KMS-11 (cell line): ENCODE results near the gene PCDHA2.
"Not testable (repeated sequence)": the region's sequence is repeated elsewhere in the genome, so short reads cannot be mapped to it uniquely, and the experiment has no call there.

Experiments
- H2AFZ ChIP-seq: fragments of 200-600 bp; sonication (generic); 2 replicates; pipeline ENCODE4 v1.6.1; 2016; ENCODE audit warnings: antibody characterized with exemption, mixed run types, low read depth
- H3K27ac ChIP-seq: fragments of 200-600 bp; sonication (generic); 2 replicates; pipeline ENCODE4 v1.6.1; 2016; ENCODE audit warnings: mild to moderate bottlenecking, mixed run types
- H3K27me3 ChIP-seq: fragments of 200-600 bp; sonication (generic); 2 replicates; pipeline ENCODE4 v1.6.1; 2017; ENCODE audit warnings: mild to moderate bottlenecking, low read depth, mixed run types, moderate library complexity; ENCODE audit not compliant: insufficient read depth
- H3K36me3 ChIP-seq: fragments of 200-600 bp; sonication (generic); 2 replicates; pipeline ENCODE4 v1.6.1; 2017; ENCODE audit warnings: mild to moderate bottlenecking, mixed run types; ENCODE audit not compliant: insufficient read depth
- H3K4me1 ChIP-seq: fragments of 200-600 bp; sonication (generic); 2 replicates; pipeline ENCODE4 v1.6.1; 2016; ENCODE audit warnings: mild to moderate bottlenecking, low read depth, mixed run types; ENCODE audit not compliant: poor library complexity, severe bottlenecking
- H3K4me2 ChIP-seq: fragments of 200-600 bp; sonication (generic); 2 replicates; pipeline ENCODE4 v1.7.0; 2016; ENCODE audit warnings: mild to moderate bottlenecking, mixed run types
- H3K4me3 ChIP-seq: fragments of 200-600 bp; sonication (generic); IDR thresholded peaks from 2 replicates; pipeline ENCODE4 v1.6.1; 2017; ENCODE audit warnings: low read depth, low read length, mixed read lengths; ENCODE audit not compliant: insufficient read depth
- H3K79me2 ChIP-seq: fragments of 200-600 bp; sonication (generic); 2 replicates; pipeline ENCODE4 v1.6.1; 2016; ENCODE audit warnings: low read depth, mixed run types; ENCODE audit not compliant: insufficient read depth
- H3K9ac ChIP-seq: fragments of 200-600 bp; sonication (generic); 2 replicates; pipeline ENCODE4 v1.6.1; 2016; ENCODE audit warnings: mild to moderate bottlenecking, mixed run types
- H4K20me1 ChIP-seq: fragments of 200-600 bp; sonication (generic); 2 replicates; pipeline ENCODE4 v1.6.1; 2016; ENCODE audit warnings: mild to moderate bottlenecking, mixed run types; ENCODE audit not compliant: insufficient read depth
- TF ChIP-seq, protein P1 (sequence below): fragments of 200-600 bp; sonication (generic); conservative IDR thresholded peaks from 2 replicates; pipeline ENCODE4 v1.6.1; 2017; ENCODE audit warnings: low read depth, mild to moderate bottlenecking, antibody characterized with exemption, low read length, moderate library complexity, mixed read lengths

The PCDHA2 gene

DNA sequence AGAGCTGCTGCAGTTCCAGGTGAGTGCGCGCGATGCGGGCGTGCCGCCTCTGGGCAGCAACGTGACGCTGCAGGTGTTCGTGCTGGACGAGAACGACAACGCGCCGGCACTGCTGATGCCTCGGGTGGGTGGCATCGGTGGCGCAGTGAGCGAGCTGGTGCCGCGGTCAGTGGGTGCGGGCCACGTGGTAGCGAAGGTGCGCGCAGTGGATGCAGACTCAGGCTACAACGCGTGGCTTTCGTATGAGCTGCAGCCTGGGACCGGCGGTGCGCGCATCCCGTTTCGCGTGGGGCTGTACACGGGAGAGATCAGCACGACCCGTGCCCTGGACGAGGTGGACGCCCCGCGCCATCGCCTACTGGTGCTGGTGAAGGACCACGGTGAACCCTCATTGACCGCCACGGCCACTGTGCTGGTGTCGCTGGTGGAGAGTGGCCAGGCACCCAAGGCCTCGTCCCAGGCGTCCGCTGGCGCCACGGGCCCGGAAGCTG is 8.2 kb downstream of the PCDHA2 start:
- Histone ChIP-seq H4K20me1 (no peaks in the 10 kb centered on the region), H3K4me3 (no peak overlapping the region), H3K36me3 (no peaks in the 10 kb centered on the region), H3K4me2 (no peak overlapping the region), H3K27me3 (no peaks in the 10 kb centered on the region), H3K9ac (no peak overlapping the region), H3K4me1 (no peaks in the 10 kb centered on the region), H3K79me2 (no peaks in the 10 kb centered on the region), H3K27ac (no peak overlapping the region), H2AFZ (no peak overlapping the region)
- TF ChIP-seq, protein P1, sequence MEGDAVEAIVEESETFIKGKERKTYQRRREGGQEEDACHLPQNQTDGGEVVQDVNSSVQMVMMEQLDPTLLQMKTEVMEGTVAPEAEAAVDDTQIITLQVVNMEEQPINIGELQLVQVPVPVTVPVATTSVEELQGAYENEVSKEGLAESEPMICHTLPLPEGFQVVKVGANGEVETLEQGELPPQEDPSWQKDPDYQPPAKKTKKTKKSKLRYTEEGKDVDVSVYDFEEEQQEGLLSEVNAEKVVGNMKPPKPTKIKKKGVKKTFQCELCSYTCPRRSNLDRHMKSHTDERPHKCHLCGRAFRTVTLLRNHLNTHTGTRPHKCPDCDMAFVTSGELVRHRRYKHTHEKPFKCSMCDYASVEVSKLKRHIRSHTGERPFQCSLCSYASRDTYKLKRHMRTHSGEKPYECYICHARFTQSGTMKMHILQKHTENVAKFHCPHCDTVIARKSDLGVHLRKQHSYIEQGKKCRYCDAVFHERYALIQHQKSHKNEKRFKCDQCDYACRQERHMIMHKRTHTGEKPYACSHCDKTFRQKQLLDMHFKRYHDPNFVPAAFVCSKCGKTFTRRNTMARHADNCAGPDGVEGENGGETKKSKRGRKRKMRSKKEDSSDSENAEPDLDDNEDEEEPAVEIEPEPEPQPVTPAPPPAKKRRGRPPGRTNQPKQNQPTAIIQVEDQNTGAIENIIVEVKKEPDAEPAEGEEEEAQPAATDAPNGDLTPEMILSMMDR, result no peak

GRCh38 chr5:140806834-140807775 is 12.5 kb downstream of the PCDHA2 start, which contains the start of gene PCDHA4:
Gene PCDHA4, plus strand, starts transcription at chr5:140807068.
- no peaks in the 10 kb centered on the region for H4K20me1 ChIP-seq
- TF ChIP-seq, protein P1, result peak; percentile 39; the same call in 1 of the 2 replicates
- no peak within 1 kb of the TSS for H2AFZ ChIP-seq
- H3K79me2 ChIP-seq, result no peaks in the 10 kb centered on the region
- H3K4me3 ChIP-seq, result no peak within 1 kb of the TSS
- no peaks in the 10 kb centered on the region for H3K36me3 ChIP-seq
- H3K9ac ChIP-seq, result no peak within 1 kb of the TSS
- no peak within 1 kb of the TSS for H3K27ac ChIP-seq
- H3K4me2 ChIP-seq, result no peak within 1 kb of the TSS
- H3K27me3 ChIP-seq, result no peaks in the 10 kb centered on the region
- H3K4me1 ChIP-seq, result no peaks in the 10 kb centered on the region

- H4K20me1 ChIP-seq, H3K27ac ChIP-seq, H3K36me3 ChIP-seq, H2AFZ ChIP-seq, H3K9ac ChIP-seq, H3K4me3 ChIP-seq, H3K79me2 ChIP-seq, H3K4me1 ChIP-seq, H3K4me2 ChIP-seq, H3K27me3 ChIP-seq: not testable (repeated sequence)
Measured at GRCh38 chr5:140808241-140808888, 13.7 kb downstream of the PCDHA2 start.

DNA sequence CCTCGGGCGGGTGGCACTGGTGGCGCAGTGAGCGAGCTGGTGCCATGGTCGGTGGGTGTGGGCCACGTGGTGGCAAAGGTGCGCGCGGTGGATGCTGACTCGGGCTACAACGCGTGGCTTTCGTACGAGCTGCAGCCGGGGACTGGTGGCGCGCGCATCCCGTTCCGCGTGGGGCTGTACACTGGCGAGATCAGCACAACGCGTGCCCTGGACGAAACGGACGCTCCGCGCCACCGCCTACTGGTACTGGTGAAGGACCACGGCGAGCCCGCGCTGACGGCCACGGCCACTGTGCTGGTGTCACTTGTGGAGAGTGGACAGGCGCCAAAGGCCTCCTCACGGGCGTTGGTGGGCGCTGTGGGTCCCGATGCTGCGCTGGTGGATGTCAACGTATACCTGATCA is 14.2 kb downstream of the PCDHA2 start:
- H3K4me1 ChIP-seq, result no peaks in the 10 kb centered on the region
- no peak overlapping the region for H3K27ac ChIP-seq
- no peaks in the 10 kb centered on the region for H3K79me2 ChIP-seq
- no peak overlapping the region for H3K4me3 ChIP-seq
- H3K36me3 ChIP-seq, result no peaks in the 10 kb centered on the region
- H4K20me1 ChIP-seq, result no peaks in the 10 kb centered on the region
- H2AFZ ChIP-seq, result no peak overlapping the region
- H3K27me3 ChIP-seq, result no peaks in the 10 kb centered on the region
- TF ChIP-seq, protein P1, result no peak
- H3K9ac ChIP-seq, result no peak overlapping the region
- H3K4me2 ChIP-seq, result no peak overlapping the region
